T-helper 2 cell treated with Interferon-gamma antibody and Interleukin-4, amounts not matched to agents 5 μg/mL and 100 μg/mL, for 36 hours (primary cell): ENCODE results near the gene YPEL1.
"Not testable (repeated sequence)": the region's sequence is repeated elsewhere in the genome, so short reads cannot be mapped to it uniquely, and the experiment has no call there.

Experiments used
- DNase-seq: peaks from one replicate; pipeline ENCODE4 v3.0.0; 2021; ENCODE audit warnings: low spot score
- H3K27ac Mint-ChIP-seq: one replicate; pipeline ENCODE4 v1.8.0; 2021; ENCODE audit warnings: mild to moderate bottlenecking, mixed read lengths
- H3K27me3 Mint-ChIP-seq: one replicate; pipeline ENCODE4 v1.8.0; 2021; ENCODE audit warnings: low read depth, mixed read lengths
- H3K36me3 Mint-ChIP-seq: one replicate; pipeline ENCODE4 v1.8.0; 2021; ENCODE audit warnings: low read depth, mixed read lengths
- H3K4me1 Mint-ChIP-seq: one replicate; pipeline ENCODE4 v1.8.0; 2021; ENCODE audit warnings: low read depth, mixed read lengths
- H3K4me3 Mint-ChIP-seq: one replicate; pipeline ENCODE4 v1.8.0; 2022; ENCODE audit warnings: mild to moderate bottlenecking, moderate library complexity, mixed read lengths
- H3K9me3 Mint-ChIP-seq: one replicate; pipeline ENCODE4 v1.8.0; 2021; ENCODE audit warnings: mixed read lengths

Gene YPEL1

GRCh38 chr22:21721195-21721852 is 14.3 kb downstream of the YPEL1 start:
- not testable (repeated sequence) for DNase-seq, H3K27me3 Mint-ChIP-seq, H3K4me1 Mint-ChIP-seq, H3K4me3 Mint-ChIP-seq, H3K36me3 Mint-ChIP-seq, H3K27ac Mint-ChIP-seq, H3K9me3 Mint-ChIP-seq

- not testable (repeated sequence) for H3K9me3 Mint-ChIP-seq, H3K27me3 Mint-ChIP-seq, DNase-seq
Measured at GRCh38 chr22:21720191-21720859, 15.3 kb downstream of the YPEL1 start.

GRCh38 chr22:21719024-21719423 is 16.6 kb downstream of the YPEL1 start:
- no peak for DNase-seq
- Mint-ChIP-seq H3K27ac (no peak overlapping the region), H3K36me3 (no peaks in the 10 kb centered on the region), H3K4me1 (no peaks in the 10 kb centered on the region), H3K4me3 (no peak overlapping the region), H3K27me3 (no peaks in the 10 kb centered on the region), H3K9me3 (no peaks in the 10 kb centered on the region)

More at GRCh38 chr22:21720191-21720859, 15.3 kb downstream of the YPEL1 start:
- not testable (repeated sequence) for H3K4me3 Mint-ChIP-seq, H3K4me1 Mint-ChIP-seq, H3K36me3 Mint-ChIP-seq, H3K27ac Mint-ChIP-seq

DNA sequence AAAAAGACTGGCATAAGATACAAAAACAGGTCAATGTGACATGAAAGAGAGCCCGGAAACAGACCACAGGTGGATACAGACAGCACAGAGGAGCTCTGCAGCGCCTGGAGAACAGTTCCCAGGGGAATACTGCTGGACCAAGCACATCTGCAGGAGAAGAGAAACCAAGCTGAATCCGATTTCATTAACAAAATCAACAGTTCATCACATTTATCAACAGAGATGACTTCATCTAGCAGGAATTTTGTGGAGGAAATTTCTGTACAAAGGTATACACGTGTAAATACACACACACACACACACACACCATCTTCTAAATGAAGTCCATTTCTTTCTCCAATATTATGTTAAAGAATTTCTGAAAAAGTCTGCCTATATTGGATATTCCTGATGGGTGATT is 17.1 kb downstream of the YPEL1 start:
- Mint-ChIP-seq H3K36me3 (no peaks in the 10 kb centered on the region), H3K27ac (no peak overlapping the region), H3K27me3 (no peaks in the 10 kb centered on the region), H3K9me3 (no peaks in the 10 kb centered on the region), H3K4me3 (no peak overlapping the region), H3K4me1 (no peaks in the 10 kb centered on the region)
- DNase-seq, result no peak

DNA sequence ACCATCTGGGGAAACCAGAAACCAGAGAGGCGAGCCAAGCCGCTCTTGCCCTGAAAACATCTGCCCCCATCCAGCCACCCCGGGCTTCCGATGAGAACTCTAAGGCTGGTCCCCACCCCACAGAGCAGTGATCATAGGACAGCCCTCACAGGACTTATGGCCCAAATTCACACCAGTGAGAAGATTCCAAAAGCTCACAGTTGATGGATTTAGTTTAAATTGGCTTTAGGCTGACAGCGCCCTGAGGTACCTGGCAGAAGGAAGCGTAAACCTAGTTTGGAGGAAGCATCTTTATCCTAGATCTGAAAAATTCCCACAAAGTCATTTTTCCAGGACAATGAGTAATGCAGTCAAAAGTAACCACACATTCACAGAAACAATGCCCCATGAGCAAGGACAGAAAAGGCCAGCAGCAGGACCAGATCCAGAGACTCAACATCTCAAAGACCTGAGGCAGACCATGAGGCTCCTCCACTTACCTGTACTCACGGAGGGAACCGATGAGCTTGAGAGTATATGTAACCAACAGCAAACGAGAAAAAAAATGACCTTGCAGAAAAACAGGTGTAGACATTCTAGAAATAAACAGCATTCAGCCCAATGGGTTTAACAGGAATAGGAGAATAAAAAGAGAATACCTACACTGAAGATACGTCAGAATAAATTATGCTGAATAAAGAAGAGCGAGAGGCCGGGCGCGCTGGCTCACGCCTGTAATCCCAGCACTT is 19.0 kb downstream of the YPEL1 start:
- H3K27me3 Mint-ChIP-seq, H3K4me1 Mint-ChIP-seq, H3K9me3 Mint-ChIP-seq, DNase-seq, H3K36me3 Mint-ChIP-seq, H3K4me3 Mint-ChIP-seq, H3K27ac Mint-ChIP-seq: not testable (repeated sequence)

DNA sequence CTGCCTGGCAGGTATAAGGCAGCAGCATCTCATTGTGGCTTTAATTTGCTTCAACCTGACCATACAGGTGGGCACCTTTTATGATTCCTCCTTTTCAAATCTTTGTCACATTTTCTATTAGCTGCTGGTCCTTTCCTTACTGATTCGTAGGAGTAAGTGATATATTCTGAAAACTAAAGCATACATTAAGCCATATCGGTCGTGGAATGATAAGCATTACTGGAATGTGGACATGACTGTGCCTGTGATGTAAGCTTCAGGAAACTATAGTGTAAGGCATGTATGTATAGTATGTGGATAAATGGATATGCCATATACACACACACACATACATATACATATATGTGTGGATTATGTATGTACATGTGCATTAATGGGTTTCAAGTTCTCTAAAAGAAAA is 20.8 kb downstream of the YPEL1 start:
- no peak for DNase-seq
- no peaks in the 10 kb centered on the region for H3K36me3 Mint-ChIP-seq
- H3K4me1 Mint-ChIP-seq, result no peaks in the 10 kb centered on the region
- no peaks in the 10 kb centered on the region for H3K9me3 Mint-ChIP-seq
- no peak overlapping the region for H3K4me3 Mint-ChIP-seq
- H3K27ac Mint-ChIP-seq, result no peak overlapping the region
- no peaks in the 10 kb centered on the region for H3K27me3 Mint-ChIP-seq

- no peaks in the 10 kb centered on the region for H3K27me3 Mint-ChIP-seq
- H3K4me3 Mint-ChIP-seq, result no peak overlapping the region
- H3K4me1 Mint-ChIP-seq, result no peaks in the 10 kb centered on the region
- H3K9me3 Mint-ChIP-seq, result no peaks in the 10 kb centered on the region
- no peaks in the 10 kb centered on the region for H3K36me3 Mint-ChIP-seq
- no peak overlapping the region for H3K27ac Mint-ChIP-seq
- DNase-seq, result no peak
Measured at GRCh38 chr22:21714059-21714770, 21.4 kb downstream of the YPEL1 start.

GRCh38 chr22:21713428-21714058 is 22.1 kb downstream of the YPEL1 start:
- no peak overlapping the region for H3K27ac Mint-ChIP-seq
- no peaks in the 10 kb centered on the region for H3K4me1 Mint-ChIP-seq
- H3K9me3 Mint-ChIP-seq, result no peaks in the 10 kb centered on the region
- DNase-seq, result no peak
- H3K36me3 Mint-ChIP-seq, result no peaks in the 10 kb centered on the region
- H3K4me3 Mint-ChIP-seq, result no peak overlapping the region
- no peaks in the 10 kb centered on the region for H3K27me3 Mint-ChIP-seq

GRCh38 chr22:21712751-21713427 is 22.7 kb downstream of the YPEL1 start:
- H3K4me3 Mint-ChIP-seq, result no peak overlapping the region

DNA sequence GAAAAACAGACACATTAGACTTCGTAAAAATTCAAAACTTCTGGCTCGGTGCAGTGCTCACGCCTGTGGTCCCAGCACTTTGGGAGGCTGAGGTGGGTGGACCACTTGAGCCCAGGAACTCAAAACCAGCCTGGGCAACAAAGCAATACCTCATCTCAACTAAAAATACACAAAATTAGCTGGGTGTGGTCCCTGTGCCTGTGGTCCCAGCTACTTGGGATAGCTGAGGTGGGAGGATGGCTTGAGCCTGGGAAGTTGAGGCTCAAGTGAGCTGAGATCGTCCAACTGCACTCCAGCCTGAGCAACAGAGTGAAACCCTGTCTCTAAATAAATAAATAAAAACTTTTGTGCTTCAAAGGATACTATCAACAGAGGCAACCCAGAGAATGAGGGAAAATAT is 23.7 kb downstream of the YPEL1 start:
- DNase-seq, result no peak
- Mint-ChIP-seq H3K4me3 (no peak overlapping the region), H3K36me3 (no peaks in the 10 kb centered on the region), H3K4me1 (no peaks in the 10 kb centered on the region), H3K27me3 (no peaks in the 10 kb centered on the region), H3K27ac (no peak overlapping the region), H3K9me3 (no peaks in the 10 kb centered on the region)

More at GRCh38 chr22:21712751-21713427, 22.7 kb downstream of the YPEL1 start:
- peak; percentile 42 for DNase-seq
- Mint-ChIP-seq H3K36me3 (no peaks in the 10 kb centered on the region), H3K27ac (no peak overlapping the region), H3K9me3 (no peaks in the 10 kb centered on the region), H3K27me3 (no peaks in the 10 kb centered on the region), H3K4me1 (no peaks in the 10 kb centered on the region)

- no peak for DNase-seq
- Mint-ChIP-seq H3K4me3 (no peak overlapping the region), H3K4me1 (no peaks in the 10 kb centered on the region), H3K9me3 (no peaks in the 10 kb centered on the region), H3K36me3 (no peaks in the 10 kb centered on the region), H3K27ac (no peak overlapping the region), H3K27me3 (no peaks in the 10 kb centered on the region)
Measured at GRCh38 chr22:21710156-21710555, 25.4 kb downstream of the YPEL1 start.

GRCh38 chr22:21709688-21710087 is 25.9 kb downstream of the YPEL1 start:
- H3K27me3 Mint-ChIP-seq, result no peaks in the 10 kb centered on the region
- H3K36me3 Mint-ChIP-seq, result no peaks in the 10 kb centered on the region
- no peak for DNase-seq
- no peak overlapping the region for H3K27ac Mint-ChIP-seq
- H3K4me3 Mint-ChIP-seq, result no peak overlapping the region
- no peaks in the 10 kb centered on the region for H3K9me3 Mint-ChIP-seq
- no peaks in the 10 kb centered on the region for H3K4me1 Mint-ChIP-seq

DNA sequence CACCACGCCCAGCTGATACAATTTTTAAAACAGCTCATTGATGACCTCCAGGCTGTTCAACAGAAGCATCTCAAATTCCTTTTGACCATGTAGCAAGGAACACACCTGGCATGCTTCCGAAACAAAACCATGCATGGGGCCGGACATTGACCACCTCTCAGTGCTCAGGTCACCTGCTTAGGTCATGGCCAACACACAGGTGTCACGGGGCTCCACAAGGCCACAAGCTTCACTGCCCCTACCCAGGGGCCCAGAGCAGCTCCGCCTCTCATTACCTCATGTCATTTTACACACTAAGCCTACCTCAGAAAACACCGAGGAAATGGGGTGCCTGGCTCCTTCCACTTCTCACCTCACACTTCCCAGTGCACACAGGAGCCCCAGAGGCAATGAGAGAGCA is 26.6 kb downstream of the YPEL1 start:
- H3K36me3 Mint-ChIP-seq, result no peaks in the 10 kb centered on the region
- no peak overlapping the region for H3K27ac Mint-ChIP-seq
- no peaks in the 10 kb centered on the region for H3K4me1 Mint-ChIP-seq

More for the DNA sequence above, 26.6 kb downstream of the YPEL1 start:
- H3K27me3 Mint-ChIP-seq, result no peaks in the 10 kb centered on the region
- DNase-seq, result no peak
- no peak overlapping the region for H3K4me3 Mint-ChIP-seq
- no peaks in the 10 kb centered on the region for H3K9me3 Mint-ChIP-seq
